Breast epithelium (tissue), 4 donors: ENCODE data around the gene THSD4. TPM values are rescaled to one million over a fixed set of nuclear protein-coding genes. Genes with fewer than 3 reads are reported as not detected.

Source experiments
- DNase-seq, 2 donors: peaks; one replicate each; pipeline ENCODE4 v3.0.0-alpha.2; 2019; ENCODE audit warnings: low spot score in 2 of 2
- H3K27ac ChIP-seq, 2 donors: fragments of 200-600 bp; sonication (generic) in 1 of 2; one replicate each; pipeline ENCODE4 v1.5.1; 2016 to 2019; ENCODE audit warnings: mild to moderate bottlenecking in 1 of 2
- H3K27me3 ChIP-seq, 2 donors: fragments of 200-600 bp; sonication (generic) in 1 of 2; one replicate each; pipeline versions ENCODE4 v1.5.1 to v1.6.0; 2017 to 2019; ENCODE audit warnings: control low read depth in 1 of 2, mild to moderate bottlenecking in 1 of 2
- H3K36me3 ChIP-seq: fragments of 200-600 bp; one replicate; pipeline ENCODE4 v1.5.1; 2019
- H3K4me1 ChIP-seq, 2 donors: fragments of 200-600 bp; sonication (generic); one replicate each; pipeline ENCODE4 v1.5.1; 2016 to 2019; ENCODE audit warnings: control low read depth in 1 of 2
- H3K4me3 ChIP-seq, 3 donors: fragments of 200-600 bp; sonication (generic); 1 replicate in 2 of 3; 2 replicates in 1 of 3; pipeline ENCODE4 v1.5.1; 2016 to 2019; ENCODE audit warnings: mild to moderate bottlenecking in 3 of 3, moderate library complexity in 2 of 3
- H3K9me3 ChIP-seq, 2 donors: fragments of 200-600 bp; sonication (generic) in 1 of 2; one replicate each; pipeline ENCODE4 v1.5.1; 2016 to 2019; ENCODE audit warnings: control low read depth in 1 of 2
- CTCF ChIP-seq, 3 donors: fragments of 450-650 bp; IDR thresholded peaks; one replicate each; pipeline ENCODE4 v1.5.1; 2016 to 2017; ENCODE audit warnings: antibody characterized with exemption in 3 of 3, mild to moderate bottlenecking in 3 of 3, moderate library complexity in 3 of 3
- POLR2A ChIP-seq: fragments of 450-650 bp; IDR thresholded peaks from one replicate; pipeline ENCODE4 v1.6.1; 2016; ENCODE audit warnings: antibody characterized with exemption, mild to moderate bottlenecking, moderate library complexity
- POLR2AphosphoS5 ChIP-seq, 3 donors: sonication (generic); formaldehyde crosslinking; IDR thresholded peaks; one replicate each; pipeline ENCODE4 v1.6.1; 2017; ENCODE audit warnings: antibody characterized with exemption in 3 of 3
- intact Hi-C: fragments of 100-400 bp; cut with DNase I; formaldehyde crosslinking; loops from one replicate; pipeline ENCODE4 v1.15.1; 2023; ENCODE audit warnings: low total_unique reads
- total RNA-seq, 3 donors: library from RNA; depleted of rRNA; stranded (reverse); fragments of >200 nt; gene quantifications; one replicate each; pipeline ENCODE4 v1.1.0, GENCODE V29; 2016

THSD4 gene
- total RNA-seq, 3 donors from 2014 or later = 0.64 to 58.7 (median 41.3) TPM

DNA sequence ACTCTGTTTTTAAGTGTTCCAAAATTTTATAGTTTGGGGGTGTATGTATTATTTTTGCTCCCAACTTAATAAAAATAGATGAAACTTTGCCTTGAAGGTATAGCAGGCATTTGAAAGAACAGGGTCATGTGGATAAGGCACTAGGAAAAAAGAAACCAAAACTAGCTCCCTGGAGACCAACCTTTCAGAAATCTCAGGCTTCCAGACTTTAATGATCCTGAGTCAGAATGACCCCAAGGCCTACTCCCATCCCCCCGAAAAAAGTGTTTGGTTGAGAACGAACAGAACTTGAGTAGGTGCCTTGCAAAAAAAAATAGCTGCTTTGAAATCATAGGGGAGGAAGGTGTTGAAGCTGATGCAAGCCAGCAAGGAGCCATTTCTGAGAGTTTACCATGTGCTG is 309.5 kb downstream of the THSD4 start:
- Histone ChIP-seq H3K27me3 (no peaks in the 10 kb centered on the region), H3K4me3 (no peak overlapping the region), H3K4me1 (no peaks in the 10 kb centered on the region), H3K27ac (no peak overlapping the region), H3K9me3 (no peaks in the 10 kb centered on the region), H3K36me3 (no peaks in the 10 kb centered on the region)
- no peak for DNase-seq
- intact Hi-C loops = no loop called here
- TF ChIP-seq POLR2A (no peak), POLR2AphosphoS5 (IDR thresholded peaks at IDR 0.05) (no peak), CTCF (IDR thresholded peaks at IDR 0.05) (no peak)

GRCh38 chr15:71425388-71425787 is 310.1 kb downstream of the THSD4 start:
- no peak overlapping the region for H3K27ac ChIP-seq

DNA sequence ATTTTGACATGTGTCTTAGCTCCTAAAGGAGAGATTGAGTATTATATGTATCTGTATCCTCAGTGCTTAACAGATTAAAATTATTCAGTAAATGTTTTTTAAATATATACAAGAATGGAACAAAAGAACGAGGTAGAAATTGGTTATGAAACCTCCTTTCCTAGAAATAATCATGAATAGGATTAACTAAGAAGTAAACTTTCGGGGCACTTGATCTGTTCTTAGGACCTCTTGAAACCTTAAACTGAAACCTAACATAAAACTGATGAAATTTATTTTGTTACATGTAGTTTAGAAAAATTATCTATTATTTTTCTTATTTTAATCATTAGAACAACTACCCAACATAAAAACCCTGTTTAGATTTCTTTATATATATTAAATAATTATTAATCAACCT is 311.5 kb downstream of the THSD4 start:
- TF ChIP-seq POLR2AphosphoS5 (IDR thresholded peaks at IDR 0.05) (no peak), CTCF (IDR thresholded peaks at IDR 0.05) (no peak), POLR2A (no peak)
- Histone ChIP-seq H3K4me3 (no peak overlapping the region), H3K27me3 (no peaks in the 10 kb centered on the region), H3K36me3 (no peaks in the 10 kb centered on the region), H3K27ac (no peak overlapping the region), H3K4me1 (no peaks in the 10 kb centered on the region), H3K9me3 (no peaks in the 10 kb centered on the region)
- no peak for DNase-seq
- intact Hi-C loops = no loop called here

More at GRCh38 chr15:71425388-71425787, 310.1 kb downstream of the THSD4 start:
- Histone ChIP-seq H3K4me1 (no peaks in the 10 kb centered on the region), H3K36me3 (no peaks in the 10 kb centered on the region), H3K27me3 (no peaks in the 10 kb centered on the region), H3K9me3 (no peaks in the 10 kb centered on the region), H3K4me3 (no peak overlapping the region)
- intact Hi-C loops = no loop called here
- TF ChIP-seq POLR2AphosphoS5 (IDR thresholded peaks at IDR 0.05) = no peak
- no peak for DNase-seq

- H3K36me3 ChIP-seq = no peaks in the 10 kb centered on the region
- no peak overlapping the region for H3K27ac ChIP-seq
- no peak for TF ChIP-seq POLR2A
- TF ChIP-seq POLR2AphosphoS5 (IDR thresholded peaks at IDR 0.05) = no peak
- TF ChIP-seq CTCF (IDR thresholded peaks at IDR 0.05) = no peak
- H3K4me1 ChIP-seq = no peaks in the 10 kb centered on the region
- no peak for DNase-seq
- no peak overlapping the region for H3K4me3 ChIP-seq
- H3K27me3 ChIP-seq = no peaks in the 10 kb centered on the region
- intact Hi-C loops = no loop called here
- H3K9me3 ChIP-seq = no peaks in the 10 kb centered on the region
Measured at GRCh38 chr15:71430782-71431181, 315.5 kb downstream of the THSD4 start.

GRCh38 chr15:71431343-71432336 is 316.4 kb downstream of the THSD4 start:
- intact Hi-C loops = no loop called here
- H3K27ac ChIP-seq = no peak overlapping the region
- TF ChIP-seq POLR2AphosphoS5 (IDR thresholded peaks at IDR 0.05) (no peak), POLR2A (no peak), CTCF (IDR thresholded peaks at IDR 0.05) (no peak)

More at GRCh38 chr15:71431343-71432336, 316.4 kb downstream of the THSD4 start:
- DNase-seq = no peak
- H3K27me3 ChIP-seq = no peaks in the 10 kb centered on the region
- no peaks in the 10 kb centered on the region for H3K36me3 ChIP-seq
- H3K9me3 ChIP-seq = no peaks in the 10 kb centered on the region
- H3K4me1 ChIP-seq = no peaks in the 10 kb centered on the region
- H3K4me3 ChIP-seq = no peak overlapping the region
